Left renal pelvis (tissue), 4 donors: ENCODE measurements around the gene UBE2QL1. TPM values are rescaled to one million over a fixed set of nuclear protein-coding genes. Genes with fewer than 3 reads are reported as not detected.

Experiments used
- DNase-seq, 4 donors: peaks; one replicate each; pipeline ENCODE4 v3.0.0-alpha.2; 2013; ENCODE audit warnings: low read depth in 4 of 4, low spot score in 3 of 4
- polyA plus RNA-seq, 4 donors: library from polyadenylated mRNA; unstranded; fragments of 120-200 nt; gene quantifications; one replicate each; pipeline ENCODE4 v1.2.1, GENCODE V29; 2013; ENCODE audit not compliant: insufficient read length in 4 of 4

Gene UBE2QL1
- polyA plus RNA-seq, 4 donors = 1.0 to 1.7 (median 1.2) TPM

DNA sequence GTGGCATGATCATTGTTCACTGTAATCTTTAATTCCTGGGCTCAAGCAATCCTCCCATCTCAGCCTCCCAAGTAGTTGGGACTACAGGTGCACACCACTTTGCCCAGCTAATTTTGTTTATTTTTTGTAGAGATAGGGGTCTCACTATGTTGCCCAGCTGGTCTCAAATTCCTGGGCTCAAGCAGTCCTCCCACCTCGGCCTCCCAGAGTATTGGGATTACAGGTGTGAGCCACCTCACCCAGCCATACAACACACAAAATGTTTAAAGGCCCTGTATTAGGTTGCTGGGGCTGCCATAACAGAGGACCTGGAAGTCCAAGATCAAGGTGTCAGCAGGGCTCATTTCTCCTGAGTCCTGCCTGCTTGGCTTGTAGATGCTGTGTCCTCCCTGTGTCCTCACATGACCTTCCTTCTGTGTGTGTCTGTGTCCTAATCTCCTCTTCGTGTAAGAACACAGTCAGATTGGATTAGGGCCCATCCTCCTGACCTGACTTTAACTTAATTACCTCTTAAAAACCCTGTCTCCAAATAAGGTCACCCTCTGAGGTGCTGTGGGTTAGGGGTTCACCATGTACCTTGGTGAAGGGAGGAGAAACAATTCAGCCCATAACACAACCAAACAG is 5.4 kb downstream of the UBE2QL1 start:
- DNase-seq = no peak

DNA sequence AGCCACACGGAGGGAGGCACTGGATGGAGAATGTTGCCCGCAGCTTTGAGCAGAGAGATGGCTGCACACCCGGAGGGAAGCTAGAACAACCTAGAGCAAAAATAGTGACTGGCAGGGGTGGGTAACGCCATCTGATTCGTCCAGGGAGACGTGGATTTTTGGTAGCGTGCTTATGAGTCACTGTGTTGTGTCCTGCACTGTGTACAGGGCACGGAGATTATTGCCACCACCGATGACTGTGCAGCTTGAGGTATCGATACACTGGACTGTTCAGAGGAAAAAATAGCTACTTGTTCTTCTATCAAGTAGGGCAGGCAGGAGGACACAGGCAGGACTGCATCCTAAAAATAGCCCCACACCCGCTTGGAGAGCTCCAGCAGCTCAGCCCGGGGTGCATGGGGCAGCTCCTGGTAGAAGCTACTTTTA is 6.0 kb downstream of the UBE2QL1 start:
- no peak for DNase-seq

DNA sequence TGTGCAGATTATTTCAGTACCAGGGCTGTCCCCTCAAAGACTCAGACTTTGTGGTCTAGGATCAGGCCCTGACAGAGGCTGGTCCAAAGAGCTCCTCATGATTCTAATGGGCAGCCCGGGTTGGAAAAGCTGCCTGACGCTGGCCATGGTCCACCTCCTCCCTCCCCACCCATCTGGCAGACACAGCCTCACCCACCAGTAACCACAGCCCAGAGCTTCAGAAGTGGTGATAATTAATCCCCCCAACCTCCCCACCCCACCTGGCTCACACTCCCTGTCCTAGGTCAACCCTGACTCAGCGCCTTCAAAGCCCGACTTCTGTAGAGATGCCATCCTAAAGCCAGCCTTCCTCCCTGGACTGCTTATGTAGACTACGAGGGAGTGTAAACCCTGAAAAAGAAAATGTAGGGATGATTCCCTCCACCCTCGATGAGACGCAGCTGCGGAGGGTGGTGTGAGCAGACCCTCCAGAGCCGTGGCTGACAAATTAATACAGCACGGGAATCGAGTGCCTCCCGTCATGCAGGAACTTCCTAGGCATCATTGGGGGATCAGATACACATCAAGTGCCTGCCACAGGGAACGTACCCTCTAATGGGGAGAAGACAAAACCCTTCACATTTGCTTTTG is 7.0 kb downstream of the UBE2QL1 start:
- DNase-seq = no peak

DNA sequence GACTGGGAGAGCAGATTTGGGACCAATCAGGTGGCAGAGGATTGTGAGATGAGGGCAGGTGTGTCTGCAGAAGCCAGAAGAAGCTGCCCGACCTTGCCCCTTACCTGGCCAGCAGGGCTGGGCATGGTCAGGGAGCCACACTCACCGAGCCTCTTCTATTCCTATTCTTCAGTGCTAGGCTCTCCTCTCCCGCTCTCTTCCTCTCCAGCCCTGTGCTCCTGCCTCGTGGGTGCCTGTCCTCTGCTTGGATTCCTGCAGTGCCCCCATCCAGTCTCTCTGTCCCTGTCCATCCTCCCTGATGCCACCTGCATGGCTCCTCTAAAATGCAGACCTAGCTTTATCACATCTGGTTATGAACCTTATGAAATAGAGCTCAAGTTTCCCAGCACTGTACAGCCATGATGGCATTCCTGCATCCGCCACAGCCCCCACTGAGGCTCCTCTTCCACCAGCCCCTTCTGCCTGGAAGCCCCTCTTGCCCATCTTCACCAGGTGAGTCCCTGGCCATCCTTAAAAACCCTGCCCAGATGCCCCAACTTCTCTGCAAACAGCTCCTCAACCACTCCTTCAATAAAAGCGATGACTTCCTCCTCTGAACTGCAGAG is 8.2 kb downstream of the UBE2QL1 start:
- DNase-seq = no peak

DNA sequence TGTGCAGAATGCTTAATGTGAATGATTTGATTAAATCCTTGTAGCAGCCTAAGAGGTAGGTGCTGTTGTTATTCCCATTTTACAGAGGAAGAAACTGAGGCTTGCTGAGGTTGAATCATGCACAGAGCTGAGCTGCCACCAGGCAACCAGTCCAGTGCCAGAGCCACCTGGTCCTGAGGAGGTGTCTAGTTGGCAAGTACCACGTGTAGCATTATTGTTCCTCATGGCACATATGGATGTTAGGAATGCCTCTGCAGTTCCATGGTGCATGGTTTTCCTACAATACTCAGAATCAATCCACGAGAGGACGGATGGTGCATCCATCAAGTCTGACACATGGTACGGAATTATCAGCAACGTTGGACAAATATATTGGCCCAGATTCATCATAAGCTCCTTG is 8.9 kb downstream of the UBE2QL1 start:
- DNase-seq = no peak

DNA sequence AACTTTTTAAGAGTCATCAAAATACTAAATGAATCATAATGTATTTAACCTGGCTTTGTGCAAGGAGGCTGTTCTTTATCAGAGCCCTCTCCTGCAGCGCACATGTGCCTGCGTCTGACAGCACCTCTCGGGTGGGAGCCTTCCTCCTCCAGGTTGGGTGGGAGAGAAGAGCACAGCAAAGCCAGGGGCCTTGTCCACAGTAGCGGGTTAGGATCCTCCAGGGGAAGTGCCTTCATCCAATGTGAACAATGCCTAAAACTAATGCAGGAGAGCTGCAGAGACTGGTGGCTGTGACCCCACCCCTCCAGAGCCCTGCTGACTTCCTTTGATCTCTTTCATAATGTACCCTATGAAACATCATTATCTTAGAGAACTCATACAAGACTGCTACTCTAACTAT is 10.2 kb downstream of the UBE2QL1 start:
- DNase-seq = no peak

DNA sequence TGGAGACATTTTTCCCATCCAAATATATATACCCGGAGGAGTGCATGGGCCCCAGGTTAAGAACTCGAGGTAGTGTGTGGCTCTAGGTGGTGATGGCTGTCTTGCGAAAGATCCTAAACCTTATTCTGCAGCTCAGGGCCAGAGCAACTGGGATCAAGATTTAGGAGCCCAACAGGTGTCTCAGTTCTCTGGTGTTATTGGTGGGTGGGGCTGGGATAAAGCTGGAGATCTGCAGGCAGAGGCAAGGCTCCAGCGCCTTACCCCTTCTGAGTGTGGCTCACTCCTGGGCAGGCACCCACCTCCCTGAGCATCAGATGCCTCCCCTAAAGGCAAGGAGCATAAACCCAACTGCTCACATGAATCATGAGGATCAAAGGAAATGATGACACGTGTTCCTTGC is 11.2 kb downstream of the UBE2QL1 start:
- DNase-seq = no peak

DNA sequence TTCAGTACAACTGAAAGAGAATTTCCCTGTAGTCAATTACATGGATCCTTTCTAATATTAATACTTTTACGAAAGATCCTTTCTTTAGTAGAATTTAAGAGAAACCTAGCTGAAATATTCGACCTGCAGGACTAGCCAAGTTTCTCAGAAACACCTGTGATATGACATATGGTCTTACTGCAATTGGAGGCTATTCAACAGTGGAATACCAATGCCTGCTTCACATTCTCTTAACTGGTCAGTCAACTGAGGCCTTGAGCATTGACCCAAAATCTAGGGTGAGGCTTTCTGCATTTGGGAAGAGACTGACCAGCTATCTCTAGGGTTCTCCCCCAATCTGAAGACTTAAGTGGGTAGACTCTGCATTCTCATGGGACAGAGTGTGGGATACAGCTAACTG is 12.3 kb downstream of the UBE2QL1 start:
- DNase-seq = no peak

DNA sequence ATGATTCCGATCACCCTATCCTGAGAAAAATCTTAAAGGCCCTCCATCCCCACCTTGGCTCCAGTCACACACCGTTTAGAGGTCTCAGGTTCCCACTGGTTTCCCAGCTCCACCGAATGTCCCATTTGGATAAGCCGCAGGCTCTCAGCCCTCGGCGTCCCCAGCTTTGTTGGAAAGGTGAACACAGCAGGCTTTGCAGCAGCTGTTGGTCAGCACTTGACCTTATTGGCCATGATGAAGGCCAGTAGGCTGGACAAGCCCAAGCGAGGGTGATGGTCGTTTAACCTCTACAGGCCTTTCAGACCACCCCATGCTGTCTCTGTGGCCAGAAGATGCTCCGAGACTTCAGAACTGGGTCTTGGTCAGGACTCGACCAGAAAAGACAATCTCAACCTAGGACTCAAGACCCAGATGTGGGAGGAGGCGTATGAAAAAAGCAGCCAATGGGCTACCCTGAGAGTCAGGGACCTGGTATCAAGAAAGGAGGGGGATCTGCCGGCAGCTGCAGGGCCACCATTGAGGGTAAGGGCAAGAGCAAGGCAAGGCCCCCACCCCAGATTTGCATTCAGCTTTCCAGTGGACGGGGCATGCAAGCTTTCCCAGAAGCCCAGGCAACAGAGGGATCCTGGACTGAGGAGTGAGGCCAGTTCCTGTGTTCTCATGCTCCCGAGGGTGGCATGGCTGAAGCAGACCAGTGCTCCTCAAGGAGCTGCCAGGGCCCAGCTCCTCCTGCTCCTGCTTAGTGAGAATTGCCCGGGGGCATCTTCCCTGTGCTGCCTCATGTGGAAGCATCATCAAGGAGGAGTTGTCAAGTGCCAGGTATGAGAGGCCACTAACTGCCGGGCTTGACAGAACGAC is 13.4 kb downstream of the UBE2QL1 start:
- DNase-seq = no peak

DNA sequence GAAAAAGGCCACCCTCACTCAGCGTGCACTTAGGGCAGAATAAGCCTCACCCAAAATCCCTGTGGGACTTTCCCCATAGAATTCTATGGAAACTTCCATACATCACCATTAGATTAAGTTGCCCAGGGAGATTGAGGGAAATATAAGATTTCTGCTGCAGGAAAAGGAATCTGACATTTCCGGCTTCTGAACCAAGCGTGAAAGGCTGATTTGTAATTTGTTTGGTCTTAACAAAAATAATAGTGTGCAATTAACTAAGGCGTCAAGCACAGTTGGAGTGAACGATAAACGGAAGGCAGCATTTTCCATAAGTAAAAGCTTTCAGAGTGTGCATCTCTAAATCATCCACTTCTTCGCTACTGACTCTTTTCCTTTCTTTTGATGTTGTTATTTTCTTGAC is 14.0 kb downstream of the UBE2QL1 start:
- DNase-seq = no peak

DNA sequence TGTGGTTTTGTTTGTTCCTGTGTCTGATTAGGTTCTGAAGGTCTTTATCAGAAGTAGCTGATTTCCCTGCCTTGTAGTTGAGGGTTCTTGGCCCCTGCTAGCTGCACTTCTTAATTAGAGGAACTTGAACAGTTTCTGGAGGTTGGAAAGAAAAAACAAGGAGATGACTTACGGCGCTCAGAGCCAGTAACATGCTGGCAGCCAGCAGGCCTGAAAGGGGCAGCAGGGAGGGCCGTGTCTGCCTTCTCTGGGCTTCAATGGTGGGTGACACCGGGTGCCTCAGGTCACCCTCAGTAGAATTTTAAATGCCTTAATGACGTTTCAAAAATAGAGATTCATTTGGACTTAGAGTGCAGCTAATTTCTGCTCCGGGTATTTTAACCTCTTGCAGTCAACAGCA is 15.8 kb downstream of the UBE2QL1 start:
- no peak for DNase-seq

DNA sequence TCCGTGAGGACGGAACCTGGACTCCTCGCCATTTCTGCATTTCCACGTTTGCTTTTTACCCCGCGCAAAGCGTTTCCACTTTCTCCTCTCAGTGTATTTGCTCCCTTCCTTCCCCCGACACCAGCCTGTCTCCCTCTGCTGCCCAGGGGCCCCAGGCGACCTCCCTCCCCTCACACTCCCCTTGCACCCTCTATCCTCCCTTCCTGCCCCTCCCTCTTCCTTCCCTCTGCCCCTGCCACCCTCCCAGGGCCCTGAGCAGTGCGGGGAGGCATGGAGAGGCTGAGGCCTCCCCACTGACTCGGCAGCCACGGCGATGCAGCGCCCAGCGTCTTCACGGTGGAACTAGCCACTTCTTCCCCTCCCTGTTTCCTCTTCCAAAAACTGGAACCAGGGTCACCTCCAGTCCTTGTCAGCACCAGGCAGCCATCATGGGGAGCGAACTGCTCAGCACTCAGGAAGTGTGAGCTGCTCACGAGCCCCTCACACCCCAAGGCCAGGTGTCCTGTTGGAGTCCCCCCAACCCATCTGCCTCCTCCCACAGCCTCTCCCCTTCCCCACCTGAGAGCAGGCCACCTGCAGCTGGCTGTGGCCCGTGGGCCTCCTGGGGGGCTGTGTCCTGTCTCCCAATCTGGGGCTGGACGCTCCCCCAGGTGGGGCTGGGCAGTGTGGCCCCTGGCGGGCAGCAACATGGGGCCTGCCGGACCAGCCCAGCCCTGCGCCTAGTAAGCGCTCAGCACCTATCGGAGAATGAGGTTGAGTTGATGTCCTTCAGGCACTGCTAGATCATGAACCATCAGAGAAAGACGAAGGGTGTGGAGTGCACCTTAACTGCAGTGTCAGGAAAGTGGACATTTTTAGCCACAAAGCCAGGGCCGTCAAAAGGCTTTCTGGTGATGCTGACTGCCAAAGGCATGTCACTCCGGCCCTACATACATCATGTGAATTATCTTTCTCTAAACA is 17.5 kb downstream of the UBE2QL1 start:
- DNase-seq = no peak

DNA sequence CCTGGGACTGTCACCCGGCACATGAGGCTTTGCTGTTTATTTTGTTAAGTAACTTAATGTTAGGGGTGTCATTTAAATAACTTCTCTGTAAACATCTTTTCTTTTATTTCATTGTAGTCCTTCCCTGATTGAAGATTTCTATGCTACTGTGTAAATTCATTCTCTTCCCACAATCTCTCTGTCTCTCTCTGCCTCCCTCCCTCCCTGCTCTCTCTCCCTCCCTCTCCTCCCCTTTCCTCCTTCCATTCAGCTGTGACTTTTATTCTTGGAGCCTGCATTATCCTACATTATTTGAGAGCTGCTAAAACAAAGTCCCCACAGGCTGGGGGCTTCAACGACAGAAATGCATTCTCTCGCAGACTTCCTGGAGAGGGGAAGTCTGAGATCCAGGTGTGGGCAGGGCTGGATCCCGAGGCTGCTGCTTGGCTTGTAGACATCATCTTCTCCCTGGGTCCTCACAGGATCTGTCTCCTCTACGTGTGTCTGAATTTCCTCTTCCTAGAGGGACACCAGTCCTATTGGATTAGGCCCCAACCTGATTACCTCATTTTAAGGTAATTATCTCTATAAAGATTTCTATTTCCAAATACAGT is 18.4 kb downstream of the UBE2QL1 start:
- no peak for DNase-seq

DNA sequence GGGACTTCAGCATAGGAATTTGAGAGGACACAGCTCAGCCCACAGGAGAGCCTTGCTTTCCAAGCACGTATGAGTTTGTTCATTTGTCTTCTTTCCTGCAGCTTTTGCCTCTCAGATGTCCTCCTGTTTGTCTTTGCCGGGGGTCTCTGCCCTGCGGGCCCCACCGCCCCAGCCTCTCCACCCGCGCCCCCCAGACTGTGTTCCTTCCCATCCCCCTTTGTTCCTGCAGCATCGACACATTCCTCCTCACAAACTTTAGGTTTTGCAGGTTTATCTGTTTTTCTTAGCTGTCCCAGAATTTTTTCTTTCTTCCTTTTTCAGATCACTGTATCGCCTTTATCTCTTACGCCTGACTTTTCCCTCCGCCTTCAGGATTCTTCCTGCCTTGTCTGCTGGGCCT is 18.9 kb downstream of the UBE2QL1 start:
- no peak for DNase-seq

DNA sequence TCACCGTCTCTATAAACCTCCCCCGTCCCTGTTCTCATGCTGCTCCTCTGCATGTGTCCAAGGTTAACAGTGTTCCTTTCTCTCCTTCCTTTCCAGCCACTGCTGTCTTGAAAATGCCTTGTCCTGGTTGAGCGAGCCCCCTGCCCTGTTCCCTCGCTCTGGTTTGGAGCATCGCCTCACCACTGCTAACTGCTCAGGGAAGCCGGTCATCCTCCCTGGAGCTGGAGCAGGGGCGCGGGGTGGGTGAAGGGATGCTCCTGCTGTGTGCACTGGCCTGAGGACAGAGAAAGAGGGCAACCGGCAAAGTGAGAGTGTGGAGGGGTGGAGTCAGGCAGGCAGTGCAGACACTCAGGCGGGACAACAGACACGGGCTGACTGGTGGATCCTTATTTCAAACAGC is 19.4 kb downstream of the UBE2QL1 start:
- DNase-seq = no peak

DNA sequence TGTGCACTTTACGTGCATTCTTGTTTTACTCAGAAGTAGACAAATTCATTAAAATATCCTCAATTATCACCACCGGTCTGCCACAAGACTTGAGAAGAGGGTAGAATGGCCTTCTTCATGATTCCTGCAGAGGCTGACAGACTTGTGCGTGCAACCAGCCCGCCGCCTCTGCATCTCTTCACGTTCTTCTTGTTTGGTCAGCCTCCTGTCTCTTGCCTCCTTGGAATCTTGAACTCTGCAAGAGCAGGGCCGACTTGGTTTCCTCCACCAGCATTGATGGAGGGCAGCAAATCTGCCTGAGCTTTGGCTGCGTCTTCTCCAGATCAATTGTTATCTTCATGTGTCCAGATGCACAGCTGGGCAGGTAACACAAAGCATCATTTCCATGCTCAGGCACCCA is 20.2 kb downstream of the UBE2QL1 start:
- DNase-seq = no peak

DNA sequence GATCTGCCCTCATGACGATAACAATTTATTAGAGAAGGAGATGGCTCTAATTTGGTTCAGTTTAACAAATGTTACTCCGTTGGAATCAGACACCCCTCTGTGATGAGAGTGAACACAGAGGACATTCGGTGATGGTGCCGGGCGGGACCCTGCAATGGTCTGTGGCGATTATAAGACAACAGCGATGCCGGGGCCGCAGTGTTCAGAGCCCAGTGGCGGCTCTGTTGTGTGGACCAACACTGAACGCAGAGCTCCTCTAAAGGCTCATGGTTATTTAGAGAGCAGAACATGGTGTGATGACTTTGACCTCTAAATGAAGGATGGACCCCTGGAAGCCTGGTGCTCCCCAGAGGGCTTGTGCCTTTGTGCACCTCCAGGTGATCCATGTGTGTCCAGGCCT is 21.2 kb downstream of the UBE2QL1 start:
- no peak for DNase-seq

DNA sequence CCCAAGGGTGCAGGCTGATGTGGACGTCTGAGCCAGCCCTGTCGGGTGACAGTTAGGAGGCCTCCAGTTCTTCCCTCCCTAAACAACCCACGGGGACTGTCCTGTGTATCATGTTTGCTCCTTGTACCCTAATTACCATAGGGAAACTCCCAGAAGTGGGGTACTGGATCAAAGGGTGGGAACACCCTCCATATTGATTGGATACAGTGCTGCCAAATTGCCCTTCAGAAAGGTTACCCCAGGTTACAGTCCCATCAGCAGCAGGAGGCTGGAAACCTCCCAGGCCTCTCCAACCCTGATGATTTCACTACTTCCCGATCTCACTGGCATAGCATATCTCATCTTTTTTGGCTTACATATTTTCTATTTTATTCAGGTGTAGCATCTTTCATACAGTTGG is 22.0 kb downstream of the UBE2QL1 start:
- DNase-seq = no peak

DNA sequence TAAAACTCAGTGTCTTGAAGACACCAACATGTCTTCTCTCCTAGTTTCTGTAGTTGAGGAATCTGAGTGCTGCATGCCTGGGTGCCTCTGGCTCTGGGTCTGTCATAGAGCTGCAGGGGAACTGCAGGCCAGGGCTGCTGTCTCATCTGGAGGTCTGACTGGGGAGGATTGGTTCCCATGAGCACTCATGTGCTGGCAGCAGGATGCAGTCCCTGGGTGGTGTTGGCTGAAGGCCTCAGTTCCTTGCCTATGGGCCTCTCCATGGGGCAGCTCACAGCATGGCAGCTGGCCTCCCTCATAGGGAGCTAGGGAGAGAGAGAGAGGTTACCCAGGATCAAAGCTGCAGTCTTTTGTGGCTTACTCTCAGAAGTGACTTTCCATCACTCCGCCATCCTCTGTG is 22.6 kb downstream of the UBE2QL1 start:
- DNase-seq = no peak

DNA sequence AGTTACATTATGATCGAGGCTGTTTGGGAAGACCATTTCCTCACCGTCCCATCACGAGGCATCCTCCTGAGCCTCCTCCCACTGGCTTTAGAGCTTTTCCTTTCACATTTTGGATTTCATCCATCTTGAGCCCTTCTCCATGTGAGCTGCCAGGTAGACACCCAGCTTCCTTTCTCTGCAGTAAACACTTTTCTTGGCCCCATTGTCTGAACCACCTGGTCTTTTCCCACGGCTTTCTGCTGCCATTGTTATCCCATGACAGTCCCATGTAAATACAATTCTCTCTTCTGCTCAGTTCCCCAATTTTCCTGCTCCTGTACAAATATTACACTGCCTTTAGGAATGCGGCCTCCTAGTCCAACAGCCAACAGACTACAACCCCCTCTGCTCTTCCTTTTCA is 24.1 kb downstream of the UBE2QL1 start:
- DNase-seq = no peak
